B cell (primary cell): Measurements from ENCODE around the gene CBX2. TPM values are rescaled to one million over a fixed set of nuclear protein-coding genes. Genes with fewer than 3 reads are reported as not detected.

Source experiments
- ATAC-seq: fragments of 200-7000 bp; cut with Tn5 transposase; one replicate; pipeline ENCODE4 v1.10.0; 2021; ENCODE audit warnings: low read depth, mild to moderate bottlenecking, moderate number of reproducible peaks, moderate library complexity
- CTCF ChIA-PET: fragments of 350-600 bp; sonication (Branson Sonifier 250); formaldehyde crosslinking; loops from one replicate; lab custom pipeline; 2021; ENCODE audit warnings: antibody characterized with exemption, inconsistent platforms; lab: Charles Lee
- POLR2A ChIA-PET: fragments of 350-600 bp; sonication (Branson Sonifier 250); formaldehyde crosslinking; loops from one replicate; lab custom pipeline; 2021; ENCODE audit warnings: antibody characterized with exemption; lab: Charles Lee
- DNase-seq: peaks from one replicate; pipeline ENCODE4 v3.0.0; 2013
- H2AFZ ChIP-seq: 2 replicates; pipeline ENCODE4 v1.6.1; 2012; ENCODE audit warnings: mild to moderate bottlenecking, low read depth, low read length; ENCODE audit not compliant: insufficient read depth, poor library complexity, severe bottlenecking
- H3K27ac ChIP-seq, 2 donors: 1 replicate in 1 of 2; 2 replicates in 1 of 2; pipeline ENCODE4 v1.5.1; 2012 to 2013; ENCODE audit warnings: low read length in 2 of 2, mild to moderate bottlenecking in 2 of 2, moderate library complexity in 1 of 2
- H3K27me3 ChIP-seq, 4 experiments: fragments of 200-600 bp in 1 of 4; sonication (generic) in 1 of 4; replicated peaks in 1 of 4; 1 replicate in 2 of 4; 2 replicates in 2 of 4; pipeline versions ENCODE4 v1.6.1 to v1.7.0; 2013 to 2016; ENCODE audit warnings: low read length in 3 of 4, mild to moderate bottlenecking in 2 of 4, mixed read lengths in 1 of 4, moderate library complexity in 1 of 4; ENCODE audit not compliant: insufficient read depth in 4 of 4, control insufficient read depth in 3 of 4; ENCODE audit errors: control extremely low read depth in 1 of 4
- H3K36me3 ChIP-seq, 2 experiments: replicated peaks in 1 of 2; 1 replicate in 1 of 2; 2 replicates in 1 of 2; pipeline versions ENCODE4 v1.6.1 to v1.7.1; 2013; ENCODE audit warnings: low read length in 1 of 2; ENCODE audit not compliant: insufficient read depth in 2 of 2, control insufficient read depth in 1 of 2; ENCODE audit errors: control extremely low read depth in 1 of 2, extremely low read depth in 1 of 2
- H3K4me1 ChIP-seq, 2 donors: fragments of 200-600 bp in 1 of 2; sonication (generic) in 1 of 2; 1 replicate in 1 of 2; 2 replicates in 1 of 2; pipeline versions ENCODE4 v1.5.1 to v1.6.1; 2013 to 2017; ENCODE audit warnings: low read length in 2 of 2; ENCODE audit not compliant: control insufficient read depth in 2 of 2, insufficient read depth in 2 of 2
- H3K4me2 ChIP-seq: replicated peaks from 2 replicates; pipeline ENCODE3; 2012; ENCODE audit warnings: mild to moderate bottlenecking, low read depth, low read length; ENCODE audit not compliant: poor library complexity, severe bottlenecking
- H3K4me3 ChIP-seq, 5 experiments: fragments of 200-600 bp in 1 of 5; sonication (generic) in 1 of 5; 1 replicate in 3 of 5; 2 replicates in 2 of 5; pipeline versions ENCODE4 v1.5.1 to v1.7.0; 2011 to 2016; ENCODE audit warnings: low read length in 4 of 5, mild to moderate bottlenecking in 4 of 5, low read depth in 2 of 5, control low read depth in 1 of 5, moderate library complexity in 1 of 5; ENCODE audit not compliant: insufficient read depth in 1 of 5; ENCODE audit errors: control extremely low read depth in 1 of 5, extremely low read depth in 1 of 5
- H3K79me2 ChIP-seq: fragments of 200-600 bp; sonication (generic); one replicate; pipeline ENCODE4 v1.6.0; 2016; ENCODE audit warnings: low read length; ENCODE audit not compliant: control insufficient read depth, insufficient read depth
- H3K9ac ChIP-seq: fragments of 200-600 bp; sonication (generic); 2 replicates; pipeline ENCODE4 v1.6.1; 2017; ENCODE audit warnings: mild to moderate bottlenecking, low read length, moderate library complexity
- H3K9me3 ChIP-seq, 3 donors: one replicate each; pipeline versions ENCODE4 v1.6.1 to v1.7.1; 2013; ENCODE audit warnings: low read length in 2 of 3; ENCODE audit not compliant: control insufficient read depth in 2 of 3, insufficient read depth in 1 of 3; ENCODE audit errors: control extremely low read depth in 1 of 3
- H4K20me1 ChIP-seq: 2 replicates; pipeline ENCODE4 v1.6.0; 2012; ENCODE audit warnings: mild to moderate bottlenecking, low read length; ENCODE audit not compliant: insufficient read depth, control insufficient read depth, poor library complexity, severe bottlenecking
- H3K27ac Mint-ChIP-seq: one replicate; pipeline ENCODE4 v1.8.0; 2021; ENCODE audit warnings: mixed read lengths
- H3K27me3 Mint-ChIP-seq: one replicate; pipeline ENCODE4 v1.8.0; 2021; ENCODE audit warnings: mixed read lengths
- H3K4me1 Mint-ChIP-seq: one replicate; pipeline ENCODE4 v1.8.0; 2021; ENCODE audit warnings: mixed read lengths
- H3K4me3 Mint-ChIP-seq: one replicate; pipeline ENCODE4 v1.8.0; 2021; ENCODE audit warnings: mixed read lengths
- H3K9me3 Mint-ChIP-seq: one replicate; pipeline ENCODE4 v1.8.0; 2022; ENCODE audit warnings: mixed read lengths; ENCODE audit not compliant: insufficient read depth
- CTCF ChIP-seq: fragments of 200-600 bp; IDR thresholded peaks from one replicate; pipeline ENCODE4 v1.8.0; 2022; ENCODE audit warnings: antibody characterized with exemption, mild to moderate bottlenecking
- EZH2 ChIP-seq: IDR thresholded peaks from 2 replicates; pipeline ENCODE4 v1.6.1; 2012; ENCODE audit warnings: borderline replicate concordance, low read depth, mild to moderate bottlenecking, moderate library complexity, low read length; ENCODE audit not compliant: insufficient read depth, poor library complexity, severe bottlenecking
- WGBS: methylation state at CpG from one replicate; pipeline ENCODE4 v1.1.5; 2013; ENCODE audit warnings: missing lambda C conversion rate; ENCODE audit not compliant: insufficient coverage; 5-methylcytosine and 5-hydroxymethylcytosine counted together
- intact Hi-C: fragments of 100-400 bp; cut with micrococcal nuclease; formaldehyde crosslinking; loops from one replicate; pipeline ENCODE4 v1.10.0; 2022
- polyA plus RNA-seq: library from polyadenylated mRNA; depleted of rRNA; stranded (reverse); fragments of >200 nt; gene quantifications from 2 replicates; pipeline ENCODE4 v1.2.3, GENCODE V29; 2012
- total RNA-seq, 2 donors: library from RNA; stranded (reverse); fragments of 120-200 nt in 1 of 2; gene quantifications; 1 replicate in 1 of 2; 2 replicates in 1 of 2; pipeline versions ENCODE4 v1.2.3 to v1.2.4, GENCODE V29; 2013 to 2022

The CBX2 gene
- total and polyA plus RNA-seq, 2 donors (not counting 1 experiment from before 2014, with no cell fraction given), result 0.10 to 0.47 TPM

DNA sequence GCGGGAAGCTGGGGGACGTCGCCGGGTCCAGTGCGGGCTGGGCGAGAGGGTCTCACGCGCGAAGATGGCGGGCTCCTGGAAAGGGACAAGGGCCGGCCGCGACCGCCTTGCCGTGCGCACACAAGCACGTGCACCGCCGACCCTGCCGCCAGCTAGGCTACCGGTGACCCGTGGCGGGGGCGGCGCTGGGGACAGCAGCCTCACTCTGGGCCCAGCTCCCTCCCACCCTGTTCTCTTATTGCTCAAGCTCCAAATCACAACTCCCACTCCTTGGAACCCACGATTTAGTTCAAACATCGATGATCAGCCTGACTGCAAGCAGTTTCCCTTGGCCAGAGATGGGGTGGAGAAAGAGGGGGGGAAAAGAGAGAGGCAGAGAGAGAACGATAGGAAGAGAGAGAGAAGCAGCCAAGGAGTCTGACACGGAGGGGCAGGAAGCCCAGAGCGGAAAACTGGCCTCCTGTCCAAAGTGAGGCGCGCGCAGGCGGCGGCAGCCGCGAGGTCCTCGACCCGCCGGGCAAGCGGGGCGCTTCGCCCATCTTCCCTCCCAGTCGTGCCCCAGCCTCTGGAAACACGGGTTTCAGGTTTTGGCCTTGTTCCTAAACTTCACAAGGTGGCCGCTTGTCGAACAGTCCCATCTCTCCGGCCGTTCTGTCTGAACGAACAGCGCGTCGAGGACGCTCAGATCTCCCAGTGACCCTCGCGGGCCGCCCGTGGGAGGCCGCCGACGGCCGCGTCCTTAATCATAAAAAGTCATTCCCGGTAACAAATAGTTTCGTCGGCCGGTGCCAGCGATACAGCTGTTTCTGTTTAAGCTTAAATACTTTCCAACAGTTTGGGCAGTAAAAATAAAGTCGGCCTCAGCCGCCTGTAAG lies 20.6 kb downstream of the CBX2 start:
- Histone ChIP-seq H3K36me3 (peaks cover 0 to 7% of the 10 kb centered on the region in 2 experiments), H3K9ac (peak overlapping the region; percentile 55), H4K20me1 (peaks cover 46% of the 10 kb centered on the region), H3K27me3 (peaks cover 0 to 62% (median 52%) of the 10 kb centered on the region in 4 experiments), H3K9me3 (peaks cover 0 to 61% (median 28%) of the 10 kb centered on the region in 3 donors), H3K27ac (no peak overlapping the region), H3K4me1 (peaks cover 59 to 65% of the 10 kb centered on the region in 2 donors), H2AFZ (peak overlapping the region; percentile 57), H3K4me2 (peak overlapping the region; percentile 98), H3K4me3 (no peak overlapping the region), H3K79me2 (peaks cover 4% of the 10 kb centered on the region)
- DNase-seq (peak; percentile 63), ATAC-seq (no peak)
- Mint-ChIP-seq H3K4me3 (peak overlapping the region; percentile 67), H3K27me3 (peaks cover 32% of the 10 kb centered on the region), H3K4me1 (peaks cover 39% of the 10 kb centered on the region), H3K9me3 (no peaks in the 10 kb centered on the region), H3K27ac (peak overlapping the region; percentile 84)
- 4% methylated on average over 63 of the region's 70 CpGs for WGBS
- intact Hi-C loops, result loop anchor here (5.0 kb wide), 2 partner anchors 1599 to 1714 kb away; partner anchors contain the start of genes ACTG1 and BAHCC1
- TF ChIP-seq EZH2 (peak; percentile 99), CTCF (no peak)
- POLR2A ChIA-PET, result interaction anchor here (0.8 to 2.1 kb wide), 6 partner anchors 10 to 139 kb away, joined by 3 to 45 read pairs (median 4); partner anchors contain the start of gene CBX4
- CTCF ChIA-PET, result interaction anchor here (1.1 to 3.6 kb wide), 6 partner anchors 9 to 45 kb away, joined by 3 to 18 read pairs (median 6); partner anchors contain the start of gene CBX4
